GM18507 (cell line): ENCODE data around the gene FMNL3.
"Not testable (repeated sequence)": the region's sequence is repeated elsewhere in the genome, so short reads cannot be mapped to it uniquely, and the experiment has no call there.

ENCODE experiments used
- DNase-seq: peaks from one replicate; pipeline ENCODE4 v3.0.0; 2011; ENCODE audit warnings: low read depth; ENCODE audit not compliant: insufficient read length; ENCODE audit errors: extremely low spot score
- FAIRE-seq: peaks from 2 replicates; lab custom pipeline; 2011; peaks lifted over from hg19 to GRCh38; lab: Jason Lieb, UNC

Gene FMNL3

GRCh38 chr12:49619286-49619685, 87.9 kb downstream of the FMNL3 start:
- FAIRE-seq: no peak
- no peak for DNase-seq

- no peak for FAIRE-seq
- DNase-seq: no peak
These were observed 88.6 kb downstream of the FMNL3 start for GRCh38 chr12:49618576-49618975.

GRCh38 chr12:49616533-49617219, 90.5 kb downstream of the FMNL3 start:
- DNase-seq (no peak), FAIRE-seq (no peak)

DNA sequence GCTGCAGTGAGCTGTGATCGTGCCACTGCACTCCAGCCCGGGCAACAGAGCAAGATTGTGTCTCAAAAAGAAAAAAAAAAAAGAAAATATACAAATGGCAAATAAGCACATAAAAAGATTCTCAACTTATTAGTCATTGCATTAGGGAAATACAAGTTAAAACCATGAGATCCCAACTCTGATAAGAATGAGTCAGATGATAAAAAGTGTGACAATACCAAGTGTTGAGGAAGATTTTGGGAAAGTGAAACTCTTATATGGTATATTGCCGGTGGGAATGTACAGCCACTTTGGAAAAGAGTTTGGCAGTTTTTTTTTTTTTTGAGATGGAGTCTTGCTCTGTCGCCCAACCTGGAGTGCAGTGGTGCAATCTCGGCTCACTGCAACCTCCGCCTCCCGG, 91.5 kb downstream of the FMNL3 start:
- DNase-seq (no peak), FAIRE-seq (no peak)

- DNase-seq: no peak
- FAIRE-seq: no peak
These were observed 95.0 kb downstream of the FMNL3 start for GRCh38 chr12:49612210-49612609.

GRCh38 chr12:49610785-49611184, 96.4 kb downstream of the FMNL3 start:
- not testable (repeated sequence) for FAIRE-seq, DNase-seq

- DNase-seq (no peak), FAIRE-seq (no peak)
These were observed 97.4 kb downstream of the FMNL3 start for GRCh38 chr12:49609875-49610154.

GRCh38 chr12:49609059-49609874, 97.9 kb downstream of the FMNL3 start:
- no peak for FAIRE-seq
- DNase-seq: no peak

GRCh38 chr12:49605539-49605938, 101.7 kb downstream of the FMNL3 start, which contains the start of gene FAM186B:
Gene FAM186B (minus strand): TSS chr12:49605639. CDS start chr12:49605477, 162 bp downstream.
- not testable (repeated sequence) for DNase-seq, FAIRE-seq

- DNase-seq (no peak), FAIRE-seq (no peak)
These were observed 102.3 kb downstream of the FMNL3 start for GRCh38 chr12:49604856-49605255.

DNA sequence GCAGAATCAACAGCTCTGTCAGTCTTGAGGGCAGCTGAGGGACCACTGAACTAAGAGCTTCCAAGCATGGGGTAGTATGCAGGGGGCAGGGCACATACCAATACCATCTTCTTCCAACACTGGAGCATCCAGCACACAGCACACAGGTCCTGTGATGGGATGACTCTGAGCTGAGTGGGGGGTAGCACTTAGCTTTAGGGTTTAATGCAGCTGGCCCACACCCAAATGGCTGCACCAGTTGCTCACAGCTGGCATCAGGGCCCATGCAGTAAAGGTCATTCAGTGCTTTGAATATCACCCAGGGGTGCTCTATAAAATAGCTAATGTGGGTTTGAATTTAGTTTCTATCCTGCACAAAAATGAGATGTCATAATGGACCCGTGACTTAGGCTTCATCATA, 103.5 kb downstream of the FMNL3 start:
- DNase-seq (no peak), FAIRE-seq (no peak)

GRCh38 chr12:49599961-49600360, 107.2 kb downstream of the FMNL3 start:
- DNase-seq (no peak), FAIRE-seq (no peak)

DNA sequence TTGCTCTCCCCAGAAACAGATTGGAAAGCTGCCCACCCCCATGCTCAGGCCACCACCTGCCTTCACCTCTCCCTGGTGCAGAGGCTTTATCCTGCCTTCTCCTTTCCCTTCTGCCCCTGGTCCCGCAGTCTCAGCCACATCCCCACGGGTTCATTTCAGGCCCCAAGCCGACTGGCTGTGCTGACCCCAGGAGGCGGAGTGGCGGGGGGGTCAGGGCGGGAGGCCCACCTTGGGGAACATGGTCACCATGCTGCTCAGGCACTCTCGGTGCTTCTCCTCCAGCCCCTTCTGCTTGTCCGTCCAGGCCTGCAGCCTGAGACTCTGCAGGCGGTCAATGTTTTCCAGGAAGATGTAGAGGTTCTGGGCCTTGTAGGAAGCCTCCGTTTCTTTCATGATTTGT, 108.7 kb downstream of the FMNL3 start:
- FAIRE-seq (no peak), DNase-seq (no peak)

DNA sequence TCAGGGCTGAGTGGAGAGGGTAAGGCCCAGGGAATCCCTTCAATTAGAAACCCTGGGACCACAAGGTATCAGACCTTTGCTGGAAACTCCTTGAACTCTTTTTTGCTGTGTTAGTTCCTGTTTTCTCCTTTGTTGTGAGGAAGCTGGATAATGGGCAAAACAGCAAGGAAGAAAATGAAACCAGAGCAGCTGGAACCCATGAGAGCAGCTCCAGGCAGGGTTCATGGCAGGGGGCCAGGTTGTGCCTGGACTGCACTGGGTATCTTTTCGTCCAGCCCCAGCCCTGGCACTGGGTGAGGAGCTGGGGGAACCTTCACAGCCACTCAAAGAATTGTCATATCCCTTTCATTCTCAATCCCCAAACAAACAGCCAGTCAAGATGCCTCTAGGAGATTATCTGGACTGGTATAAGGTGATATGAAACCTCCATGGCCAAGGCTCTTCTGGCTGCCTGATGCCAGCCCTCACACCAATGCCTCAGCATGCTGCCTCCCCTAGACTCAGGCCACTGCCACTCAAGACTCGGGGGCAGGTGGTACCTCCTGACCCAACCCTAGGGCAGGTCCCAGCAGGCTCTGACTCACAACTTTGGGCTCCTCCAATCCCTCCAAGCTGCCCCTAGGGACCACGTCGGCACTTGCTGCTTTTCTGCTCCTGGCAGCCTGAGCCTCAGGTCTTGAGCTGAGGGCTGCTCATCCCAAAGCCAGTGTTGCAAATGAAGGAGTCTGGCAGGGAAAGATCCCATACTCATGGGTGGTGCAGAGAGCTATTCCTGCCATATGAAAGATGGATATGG, 118.3 kb downstream of the FMNL3 start:
- DNase-seq (no peak), FAIRE-seq (no peak)

- DNase-seq (no peak), FAIRE-seq (no peak)
These were observed 118.9 kb downstream of the FMNL3 start for GRCh38 chr12:49588281-49588680.

DNA sequence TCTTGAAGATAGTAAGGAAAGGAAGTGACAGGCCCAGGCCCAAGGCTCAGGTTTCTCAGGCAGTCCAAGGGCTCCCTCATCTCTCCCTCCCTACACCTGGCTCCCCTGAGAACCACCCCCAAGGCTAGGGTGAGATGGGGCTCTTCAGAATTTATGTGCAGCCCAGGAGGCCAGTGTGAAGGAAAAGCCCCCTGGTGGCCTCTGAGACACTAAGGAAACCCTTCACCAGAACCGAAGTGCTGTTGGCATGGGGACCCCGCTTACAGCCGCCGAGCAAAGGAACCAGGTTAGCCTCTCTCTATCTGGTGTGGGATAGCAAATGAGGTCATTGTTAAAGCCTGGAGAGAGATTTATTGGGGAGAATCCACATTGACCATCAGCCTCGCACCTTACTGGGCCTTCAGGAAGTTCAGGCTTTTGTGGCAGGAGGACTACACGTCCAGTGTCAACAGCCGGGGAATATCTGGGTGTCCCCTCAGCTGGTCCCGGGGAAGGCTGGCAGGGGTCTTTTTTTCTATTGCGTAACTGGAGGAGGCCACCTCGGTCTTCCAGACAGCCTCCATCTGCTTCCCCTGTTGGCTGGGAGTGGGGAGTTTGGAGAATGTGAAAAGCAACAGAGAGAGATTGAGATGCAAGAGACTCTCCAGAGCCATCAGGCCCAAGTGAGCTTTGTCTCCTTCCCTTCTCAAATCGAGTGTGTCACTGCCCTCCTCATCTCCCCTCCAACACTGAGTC, 119.9 kb downstream of the FMNL3 start:
- no peak for FAIRE-seq
- no peak for DNase-seq
